ENCODE results near the gene DNAJB1.

Gene DNAJB1

GRCh38 chr19:14482172-14482941 is 35.8 kb downstream of the DNAJB1 start:
- DNase-seq (ENCODE audit: insufficient read length, low spot score) (no peak), FAIRE-seq (no peak)
- TF ChIP-seq POLR2A (IDR thresholded peaks at IDR 0.05; ENCODE audit: low read depth, low read length) = no peak

DNA sequence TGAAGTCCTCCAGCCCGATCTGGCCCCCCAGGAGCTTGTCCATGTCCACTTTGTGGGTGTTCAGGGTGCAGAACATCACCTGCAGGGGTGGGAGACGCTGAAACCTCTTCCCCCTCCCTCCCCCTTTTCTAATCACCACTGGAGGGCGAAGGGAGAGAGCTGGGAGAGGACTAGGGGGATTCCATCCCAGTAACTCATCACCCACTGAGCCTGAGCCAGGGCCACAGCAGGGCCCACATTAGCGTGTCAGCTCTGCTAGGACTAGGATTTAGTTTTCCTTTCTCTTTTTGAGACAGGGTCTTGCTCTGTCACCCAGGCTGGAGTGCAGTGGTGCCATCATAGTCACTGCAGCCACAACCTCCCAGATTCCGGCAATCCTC is 37.5 kb downstream of the DNAJB1 start:
- FAIRE-seq = no peak
- TF ChIP-seq POLR2A (IDR thresholded peaks at IDR 0.05; ENCODE audit: low read depth, low read length) = no peak
- no peak for DNase-seq (ENCODE audit: insufficient read length, low spot score)

- no peak for FAIRE-seq
- no peak for TF ChIP-seq POLR2A (IDR thresholded peaks at IDR 0.05; ENCODE audit: low read depth, low read length)
- DNase-seq (ENCODE audit: insufficient read length, low spot score) = no peak
Measured at GRCh38 chr19:14479975-14480699, 38.1 kb downstream of the DNAJB1 start.

DNA sequence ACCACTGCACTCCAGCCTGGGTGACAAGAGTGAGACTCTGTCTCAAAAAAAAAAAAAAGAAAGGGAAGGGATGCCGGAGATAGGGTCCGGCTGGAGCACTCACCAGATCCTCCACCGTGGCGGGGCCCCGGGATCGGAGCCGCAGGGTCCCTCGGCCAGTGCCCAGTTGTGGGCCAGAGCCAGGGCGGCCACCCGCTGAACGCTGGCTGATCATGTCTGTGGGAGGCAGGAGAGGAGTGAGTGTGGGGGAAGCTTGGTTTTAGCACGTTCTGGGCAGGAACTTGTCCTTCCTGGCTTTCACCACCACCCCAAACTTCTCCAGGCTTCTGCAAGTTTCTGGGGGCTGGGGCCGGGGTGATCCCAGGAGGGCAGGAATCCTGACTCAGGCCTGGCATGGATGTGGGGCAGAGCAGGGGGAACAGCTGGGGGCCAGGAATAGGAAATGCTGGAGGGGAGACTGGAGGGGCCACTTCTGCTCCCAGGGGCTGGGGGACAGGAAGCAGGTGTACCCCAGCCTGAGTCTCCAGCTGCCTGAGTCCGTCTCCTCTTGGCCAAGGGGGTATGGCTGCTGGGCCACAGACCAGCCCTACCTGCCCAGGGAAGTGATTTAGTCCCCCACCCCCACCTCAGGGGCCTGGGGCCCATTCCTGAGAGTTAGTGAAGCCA is 38.8 kb downstream of the DNAJB1 start:
- no peak for TF ChIP-seq POLR2A (IDR thresholded peaks at IDR 0.05; ENCODE audit: low read depth, low read length)
- no peak for DNase-seq (ENCODE audit: insufficient read length, low spot score)
- no peak for FAIRE-seq

DNA sequence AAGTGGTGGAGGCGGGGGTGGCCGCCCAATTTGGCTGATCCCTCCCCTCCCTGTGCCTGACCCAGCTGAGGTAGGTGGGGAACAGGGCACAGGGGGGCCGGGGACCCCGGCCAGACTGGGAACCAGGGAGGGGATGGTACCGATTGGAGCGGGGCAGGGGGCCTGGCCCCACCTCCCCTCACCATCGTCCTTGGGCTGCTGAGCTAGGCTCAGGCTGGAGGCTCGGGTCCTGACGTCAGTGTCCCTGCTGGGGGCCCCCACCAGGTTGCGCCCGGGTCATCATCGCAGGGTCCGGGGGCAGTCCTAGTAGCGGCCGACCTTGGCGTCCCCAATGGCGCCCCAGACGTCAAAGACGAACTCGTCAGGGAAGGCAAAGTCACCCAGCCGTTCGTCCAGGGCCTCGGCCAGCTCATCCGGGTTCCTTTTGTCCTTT is 40.1 kb downstream of the DNAJB1 start:
- no peak for TF ChIP-seq POLR2A (IDR thresholded peaks at IDR 0.05; ENCODE audit: low read depth, low read length)
- no peak for DNase-seq (ENCODE audit: insufficient read length, low spot score)
- no peak for FAIRE-seq

- FAIRE-seq = no peak
- DNase-seq (ENCODE audit: insufficient read length, low spot score) = no peak
- TF ChIP-seq POLR2A (IDR thresholded peaks at IDR 0.05; ENCODE audit: low read depth, low read length) = no peak
Measured at GRCh38 chr19:14477418-14478112, 40.6 kb downstream of the DNAJB1 start.

DNA sequence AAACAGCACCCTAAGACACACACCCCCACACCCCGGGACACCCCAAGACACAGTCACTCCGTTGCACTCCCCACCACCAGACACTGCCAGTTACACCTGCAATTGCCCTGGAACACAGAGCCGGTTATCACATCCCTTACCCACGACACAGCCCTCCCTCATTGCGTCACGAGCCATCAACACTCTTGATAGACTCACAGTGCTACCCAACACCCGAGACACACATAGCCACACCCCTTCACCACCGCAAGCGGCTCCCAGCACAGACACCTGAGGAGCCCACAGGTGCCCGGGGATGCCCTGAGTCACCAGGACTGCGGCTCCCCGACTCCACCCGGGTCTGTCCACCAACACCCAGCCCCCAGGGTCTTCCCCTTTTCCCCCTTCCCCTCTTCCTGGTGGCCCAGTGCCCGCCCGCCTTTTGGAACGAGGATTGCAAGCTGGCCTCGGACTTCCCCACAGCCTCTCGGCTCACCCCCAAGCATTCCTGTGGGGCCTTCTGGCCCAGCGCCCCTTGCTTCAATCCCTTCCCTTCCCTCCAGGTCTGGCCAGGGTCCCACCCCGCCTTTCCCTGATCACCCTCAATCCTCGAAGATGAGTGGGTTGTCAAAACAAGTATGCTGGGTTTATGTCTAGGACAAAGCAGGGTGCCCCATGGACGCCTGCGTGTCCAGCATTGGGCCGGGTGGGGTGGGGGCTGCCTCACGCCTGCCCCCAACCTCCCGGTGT is 41.4 kb downstream of the DNAJB1 start:
- no peak for TF ChIP-seq POLR2A (IDR thresholded peaks at IDR 0.05; ENCODE audit: low read depth, low read length)
- DNase-seq (ENCODE audit: insufficient read length, low spot score) = peak; percentile 99
- FAIRE-seq = peak; percentile 85

- TF ChIP-seq POLR2A (IDR thresholded peaks at IDR 0.05; ENCODE audit: low read depth, low read length) = no peak
- FAIRE-seq (no peak), DNase-seq (ENCODE audit: insufficient read length, low spot score) (no peak)
Measured at GRCh38 chr19:14476327-14476672, 41.9 kb downstream of the DNAJB1 start.

- FAIRE-seq = no peak
- TF ChIP-seq POLR2A (IDR thresholded peaks at IDR 0.05; ENCODE audit: low read depth, low read length) = no peak
- no peak for DNase-seq (ENCODE audit: insufficient read length, low spot score)
Measured at GRCh38 chr19:14475251-14476073, 42.7 kb downstream of the DNAJB1 start, which contains the start of gene PTGER1. Gene PTGER1 (minus strand): TSS chr19:14475354. CDS start chr19:14474320, 1,034 bp downstream.

DNA sequence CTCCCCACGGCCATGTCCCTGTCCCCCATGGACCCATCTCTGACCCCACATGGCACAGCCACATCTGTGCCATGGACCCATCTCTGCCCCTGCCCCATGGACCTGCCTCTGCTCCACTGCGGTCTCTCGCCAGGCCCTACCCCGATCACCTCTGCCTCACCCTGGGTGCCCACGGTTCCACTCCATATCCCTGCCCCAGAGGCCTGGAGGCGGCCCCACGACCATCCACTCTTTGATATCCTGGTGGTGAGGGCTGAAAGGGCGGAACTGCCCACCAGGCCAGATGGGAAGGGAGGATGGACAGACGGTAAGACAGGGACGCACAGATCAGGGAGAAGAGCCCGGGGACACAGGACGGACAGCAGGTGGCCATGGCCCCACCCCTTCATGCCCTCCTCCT is 43.4 kb downstream of the DNAJB1 start:
- no peak for TF ChIP-seq POLR2A (IDR thresholded peaks at IDR 0.05; ENCODE audit: low read depth, low read length)
- no peak for DNase-seq (ENCODE audit: insufficient read length, low spot score)
- FAIRE-seq = no peak

DNA sequence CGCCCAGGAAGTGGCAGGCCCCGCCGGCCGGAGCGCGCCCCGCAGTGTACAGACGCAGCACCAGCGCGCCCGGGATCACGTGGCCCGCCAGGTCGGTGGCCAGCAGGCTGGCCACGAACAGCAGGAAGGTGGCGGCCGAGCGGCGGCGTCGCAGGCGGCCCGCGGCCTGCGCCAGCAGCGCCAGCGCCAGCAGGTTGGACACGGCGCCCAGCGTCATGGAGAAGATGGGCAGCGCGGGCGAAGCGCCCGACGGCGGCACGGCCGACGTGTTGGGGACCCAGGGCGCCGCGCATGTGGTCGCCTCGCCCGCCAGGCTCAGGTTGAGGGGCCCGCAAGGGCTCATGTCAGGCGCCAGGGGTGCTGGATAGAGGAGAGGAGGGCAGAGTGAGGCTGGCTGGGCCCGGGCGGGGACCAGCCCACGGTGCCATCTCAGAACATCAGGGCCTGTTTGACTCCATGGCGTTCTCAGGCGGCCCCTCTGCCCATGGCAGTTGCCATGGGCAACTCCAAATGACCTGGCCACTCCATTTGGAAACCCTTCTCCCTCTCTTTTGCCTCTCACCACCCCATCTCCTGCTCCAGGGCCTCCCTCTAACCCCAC is 44.1 kb downstream of the DNAJB1 start:
- DNase-seq (ENCODE audit: insufficient read length, low spot score) = no peak
- TF ChIP-seq POLR2A (IDR thresholded peaks at IDR 0.05; ENCODE audit: low read depth, low read length) = no peak
- no peak for FAIRE-seq
